Activated CD8-positive, alpha-beta memory T cell treated with anti-CD3 and anti-CD28 coated beads for 36 hours (primary cell): ENCODE measurements around the gene POU2F3. TPM values are rescaled to one million over a fixed set of nuclear protein-coding genes. Genes with fewer than 3 reads are reported as not detected.

Experiments used
- CTCF ChIA-PET: fragments of 350-600 bp; sonication (Branson Sonifier 250); formaldehyde crosslinking; loops from one replicate; lab custom pipeline; 2021; ENCODE audit warnings: antibody characterized with exemption; lab: Charles Lee
- POLR2A ChIA-PET: fragments of 350-600 bp; sonication (Branson Sonifier 250); formaldehyde crosslinking; loops from one replicate; lab custom pipeline; 2021; ENCODE audit warnings: antibody characterized with exemption; lab: Charles Lee
- total RNA-seq, 2 experiments: library from RNA; stranded (reverse); gene quantifications; one replicate each; pipeline ENCODE4 v1.2.3, GENCODE V29; 2021

Gene POU2F3
- total RNA-seq, 2 experiments from 2014 or later = not detected

GRCh38 chr11:120343429-120343828 lies 103.5 kb downstream of the POU2F3 start:
- POLR2A ChIA-PET = interaction anchor here (0.7 kb wide), 1 partner anchor 672 kb away, joined by 12 read pairs; no protein-coding TSS in a partner anchor
- CTCF ChIA-PET = interaction anchor here (1.4 kb wide), 1 partner anchor 9 kb away, joined by 3 read pairs; no protein-coding TSS in a partner anchor

DNA sequence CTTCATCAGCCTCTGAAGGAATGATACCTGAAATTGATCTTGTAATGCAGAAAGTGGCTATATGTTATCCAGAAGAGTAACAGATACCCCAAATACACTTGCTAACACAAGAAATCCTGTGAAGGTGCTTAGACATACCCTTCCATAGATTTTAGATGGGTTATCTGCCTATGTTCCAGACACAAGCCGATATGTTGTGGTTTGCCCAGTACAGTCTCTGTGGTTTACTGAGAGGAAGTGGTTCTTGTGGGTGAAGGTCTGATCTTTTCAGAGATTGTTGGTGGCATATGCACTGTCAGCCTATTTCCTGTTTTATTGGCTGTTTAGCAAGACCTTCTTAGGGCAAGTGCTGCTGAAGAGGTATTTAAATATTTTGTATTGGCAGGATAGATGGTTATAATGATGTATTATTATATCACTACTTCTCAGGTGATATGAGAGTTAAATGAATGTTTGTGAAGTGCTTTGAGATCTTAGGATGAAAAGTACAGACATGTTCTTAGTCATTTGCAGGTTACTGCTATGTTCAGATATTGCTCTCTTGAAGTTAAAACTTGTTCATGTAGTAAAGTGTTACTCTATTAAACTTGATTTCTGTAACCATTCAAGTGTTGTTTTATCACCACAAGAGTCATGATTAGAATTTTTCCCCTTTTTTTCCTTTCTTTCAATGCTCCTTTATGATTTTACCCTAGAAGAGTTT lies 104.5 kb downstream of the POU2F3 start:
- ChIA-PET POLR2A (interaction anchor here (0.7 kb wide), 1 partner anchor 671 kb away, joined by 12 read pairs; no protein-coding TSS in a partner anchor), CTCF (interaction anchor here (1.4 kb wide), 1 partner anchor 8 kb away, joined by 3 read pairs; no protein-coding TSS in a partner anchor)

- ChIA-PET POLR2A (interaction anchor here (0.7 kb wide), 1 partner anchor 95 kb away, joined by 6 read pairs; no protein-coding TSS in a partner anchor), CTCF (interaction anchor here (0.8 kb wide), 1 partner anchor 10 kb away, joined by 4 read pairs; the partner anchor contains the start of gene ARHGEF12)
Observed at GRCh38 chr11:120346233-120346632, 106.3 kb downstream of the POU2F3 start.

- CTCF ChIA-PET = interaction anchor here (0.6 to 0.8 kb wide), 2 partner anchors 8 to 63 kb away, joined by 3 to 6 read pairs; no protein-coding TSS in a partner anchor
- POLR2A ChIA-PET = no interaction called here
Observed at GRCh38 chr11:120350637-120351036, 110.7 kb downstream of the POU2F3 start.

DNA sequence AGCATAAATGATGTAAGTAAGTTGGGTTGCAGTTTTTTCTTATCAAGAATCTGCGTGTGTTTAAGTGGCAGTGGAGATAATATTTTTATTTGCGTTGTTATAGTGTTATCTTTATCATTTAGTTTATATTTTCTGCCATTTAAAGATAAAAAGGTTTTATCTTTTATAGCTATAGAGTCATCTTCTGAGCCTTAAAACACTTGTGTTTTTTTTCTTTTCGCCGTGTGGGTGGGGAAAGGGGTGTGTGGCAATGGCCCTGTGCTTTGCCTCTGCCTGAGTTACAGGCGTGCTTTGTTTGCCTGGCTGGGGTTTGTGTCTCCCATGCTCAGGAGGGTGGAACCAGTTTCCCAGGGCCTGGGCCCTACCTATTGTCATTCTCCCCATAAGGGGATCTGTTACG lies 112.5 kb downstream of the POU2F3 start:
- ChIA-PET POLR2A (no interaction called here), CTCF (interaction anchor here (1.5 kb wide), 1 partner anchor 9 kb away, joined by 3 read pairs; no protein-coding TSS in a partner anchor)

- ChIA-PET CTCF (no interaction called here), POLR2A (no interaction called here)
Observed at GRCh38 chr11:120354068-120354467, 114.1 kb downstream of the POU2F3 start.

GRCh38 chr11:120354779-120355178 lies 114.8 kb downstream of the POU2F3 start:
- ChIA-PET CTCF (no interaction called here), POLR2A (no interaction called here)

DNA sequence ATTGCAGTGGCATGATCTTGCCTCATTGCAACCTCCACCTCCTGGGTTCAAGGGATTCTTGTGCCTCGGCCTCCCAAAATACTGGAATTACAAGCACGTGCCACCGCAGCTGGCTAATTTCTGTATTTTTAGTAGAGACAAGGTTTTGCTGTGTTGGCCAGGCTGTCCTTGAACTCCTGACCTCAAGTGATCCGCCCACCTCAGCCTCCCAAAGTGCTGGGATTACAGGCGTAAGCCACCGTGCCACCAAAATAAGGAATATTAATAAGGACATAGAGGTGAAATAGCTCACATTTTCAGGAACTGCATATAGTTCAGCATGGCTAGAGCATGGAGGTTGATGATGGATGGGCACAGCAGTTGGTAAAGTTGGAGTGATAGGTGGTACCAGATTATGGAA lies 117.7 kb downstream of the POU2F3 start:
- CTCF ChIA-PET = no interaction called here
- POLR2A ChIA-PET = no interaction called here

GRCh38 chr11:120358729-120359128 lies 118.8 kb downstream of the POU2F3 start:
- ChIA-PET POLR2A (no interaction called here), CTCF (no interaction called here)

DNA sequence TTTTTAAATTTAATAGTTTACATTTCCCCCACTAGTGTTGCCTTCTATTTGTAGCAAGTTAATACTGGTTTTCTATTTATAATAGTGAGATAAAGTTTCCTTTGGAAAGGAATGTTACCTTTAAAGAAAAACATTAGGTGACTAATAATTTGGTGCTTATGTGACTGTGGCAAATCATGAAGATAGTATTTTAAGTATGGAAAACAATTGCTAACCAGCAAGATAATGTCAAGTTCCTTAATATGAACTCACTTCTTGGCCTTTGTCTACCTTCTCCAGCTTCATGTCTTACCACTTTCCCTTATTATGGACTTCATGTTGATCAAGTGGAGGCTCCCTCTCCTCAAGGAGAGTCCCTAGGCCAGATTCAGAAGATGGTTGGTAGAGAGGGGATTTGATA lies 123.5 kb downstream of the POU2F3 start:
- POLR2A ChIA-PET = no interaction called here
- CTCF ChIA-PET = no interaction called here

DNA sequence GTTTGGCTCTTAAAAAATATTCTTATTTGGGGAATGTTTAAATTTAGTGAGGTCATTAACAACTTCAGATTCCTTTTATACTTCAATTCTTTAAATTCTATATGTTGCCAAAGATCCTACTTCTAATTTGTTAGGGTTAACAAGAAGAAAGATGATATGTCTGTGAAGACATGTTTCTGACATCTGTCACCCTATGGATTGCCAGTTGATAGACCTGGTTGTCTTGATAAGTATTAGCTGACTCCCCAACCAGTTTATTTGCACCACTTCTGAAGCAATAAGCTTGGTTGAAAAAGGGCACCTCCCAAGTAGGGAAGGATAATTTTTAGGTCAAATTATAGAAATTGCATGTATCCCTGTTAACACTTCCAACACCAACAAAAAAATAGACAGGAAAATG lies 125.6 kb downstream of the POU2F3 start:
- POLR2A ChIA-PET = no interaction called here

More for the DNA sequence above, 125.6 kb downstream of the POU2F3 start:
- CTCF ChIA-PET = no interaction called here

Other genes with a start within 250 kb of the POU2F3 start
- gene TRIM29, start 102.0 kb upstream of the POU2F3 start, total RNA-seq = not detected
- 1 to 10 TPM; 3.6 to 4.8 TPM for gene OAF, start 29.1 kb upstream of the POU2F3 start, total RNA-seq
- 1 to 10 TPM; 2.0 to 2.5 TPM for gene TLCD5, start 85.2 kb downstream of the POU2F3 start, total RNA-seq
- gene ARHGEF12, start 96.3 kb downstream of the POU2F3 start, total RNA-seq = 10 to 100 TPM; 31.0 to 31.7 TPM